Erythroblast (primary cell): ENCODE measurements around the gene BPGM.

Source experiments
- GATA1 ChIP-seq: IDR thresholded peaks from 2 replicates; pipeline ENCODE4 v1.6.1; 2011; ENCODE audit warnings: low read depth, mild to moderate bottlenecking, control low read depth, low read length, moderate library complexity
- POLR2A ChIP-seq: IDR thresholded peaks from 2 replicates; pipeline ENCODE4 v1.6.1; 2011; ENCODE audit warnings: mild to moderate bottlenecking, low read length

DNA sequence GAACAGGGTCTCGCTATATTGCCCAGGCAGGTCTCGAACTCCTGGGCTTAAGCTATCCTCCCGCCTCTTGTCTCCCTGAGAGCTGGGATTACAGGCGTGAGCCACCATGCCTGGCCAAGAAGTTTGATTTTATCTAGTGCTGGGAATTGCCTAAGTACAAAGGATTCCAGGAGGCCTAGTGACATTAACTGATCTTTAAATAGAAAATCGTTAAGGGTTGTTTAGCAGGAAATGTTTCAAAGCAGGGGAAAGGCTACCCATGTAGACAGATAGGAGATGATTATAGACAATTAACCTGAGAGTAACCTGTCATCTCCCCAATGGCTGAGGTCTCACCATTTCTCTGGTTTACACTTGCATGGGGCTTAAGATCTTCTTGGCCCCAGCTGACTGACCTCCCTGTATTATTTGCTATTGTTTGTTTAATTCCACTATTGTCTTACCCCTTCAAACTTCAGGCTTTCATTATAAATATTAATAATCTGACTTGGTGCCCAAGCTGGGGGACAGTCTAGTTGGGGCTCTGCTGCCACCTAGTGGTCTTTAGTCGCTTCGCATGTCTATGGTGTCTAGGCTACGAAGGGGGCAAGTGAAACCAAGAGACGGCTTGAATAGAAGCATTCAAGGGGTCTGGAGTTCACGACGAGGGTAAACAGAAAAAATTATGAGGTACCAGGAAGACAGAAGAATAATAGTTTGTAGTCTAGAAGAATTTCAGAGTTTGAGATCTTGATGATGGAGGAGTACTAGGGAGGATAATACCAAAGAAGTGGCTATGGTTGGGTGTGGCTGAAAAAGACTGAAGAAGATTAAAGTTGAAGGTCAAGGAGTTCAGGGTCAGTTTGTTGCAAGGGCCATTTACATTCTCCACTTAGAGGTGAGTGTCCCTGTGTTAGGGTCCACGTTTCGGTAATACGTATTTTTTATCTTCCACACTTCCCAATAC lies 40.4 kb upstream of the BPGM start:
- TF ChIP-seq POLR2A (no peak), GATA1 (no peak)
